Ramos (cell line): ENCODE data around the gene TMEM94.
"Not testable (repeated sequence)": the region's sequence is repeated elsewhere in the genome, so short reads cannot be mapped to it uniquely, and the experiment has no call there.

Experiments
- in situ Hi-C: fragments of 300-500 bp; cut with MboI; formaldehyde crosslinking; loops from one replicate; pipeline ENCODE4 v1.14.3; 2022; ENCODE audit warnings: low sequenced_read_pairs; ENCODE audit not compliant: unreplicated experiment

TMEM94 gene

GRCh38 chr17:75442168-75443103 lies 14.0 kb upstream of the TMEM94 start:
- in situ Hi-C loops, result no loop called here

- in situ Hi-C loops, result no loop called here
Observed at GRCh38 chr17:75445296-75445695, 11.1 kb upstream of the TMEM94 start.

GRCh38 chr17:75445896-75446295 lies 10.5 kb upstream of the TMEM94 start:
- in situ Hi-C loops, result not testable (repeated sequence)

- in situ Hi-C loops, result no loop called here
Observed at GRCh38 chr17:75447951-75448856, 8.2 kb upstream of the TMEM94 start.

- in situ Hi-C loops, result no loop called here
Observed at GRCh38 chr17:75450270-75450669, 6.2 kb upstream of the TMEM94 start.

GRCh38 chr17:75454193-75454592 lies 2.2 kb upstream of the TMEM94 start:
- in situ Hi-C loops, result no loop called here

GRCh38 chr17:75454672-75455071 lies 1.8 kb upstream of the TMEM94 start:
- in situ Hi-C loops, result not testable (repeated sequence)

GRCh38 chr17:75456039-75456416 lies 407 bp upstream of the TMEM94 start:
- in situ Hi-C loops, result no loop called here

GRCh38 chr17:75457047-75457654 lies 716 bp downstream of the TMEM94 start:
- in situ Hi-C loops, result no loop called here

GRCh38 chr17:75459246-75459589 lies 2.8 kb downstream of the TMEM94 start:
- in situ Hi-C loops, result no loop called here

GRCh38 chr17:75459590-75460267 lies 3.3 kb downstream of the TMEM94 start:
- in situ Hi-C loops, result no loop called here

- in situ Hi-C loops, result no loop called here
Observed at GRCh38 chr17:75460295-75460694, 3.9 kb downstream of the TMEM94 start.

GRCh38 chr17:75463603-75464002 lies 7.2 kb downstream of the TMEM94 start:
- in situ Hi-C loops, result no loop called here

GRCh38 chr17:75465039-75465438 lies 8.6 kb downstream of the TMEM94 start:
- in situ Hi-C loops, result no loop called here

GRCh38 chr17:75468291-75468754 lies 11.9 kb downstream of the TMEM94 start:
- in situ Hi-C loops, result no loop called here

GRCh38 chr17:75468779-75469373 lies 12.4 kb downstream of the TMEM94 start:
- in situ Hi-C loops, result no loop called here

- in situ Hi-C loops, result no loop called here
Observed at GRCh38 chr17:75471207-75471606, 14.8 kb downstream of the TMEM94 start.

- in situ Hi-C loops, result no loop called here
Observed at GRCh38 chr17:75472119-75472518, 15.7 kb downstream of the TMEM94 start.

- in situ Hi-C loops, result no loop called here
Observed at GRCh38 chr17:75473246-75473645, 16.8 kb downstream of the TMEM94 start.

GRCh38 chr17:75474736-75475135 lies 18.3 kb downstream of the TMEM94 start:
- in situ Hi-C loops, result no loop called here
